CD4-positive, alpha-beta T cell treated with Interleukin-6 for 4 hours (primary cell): ENCODE data around the gene TGM2.

Experiments used
- DNase-seq: peaks from one replicate; pipeline ENCODE4 v3.0.0-alpha.2; 2020; ENCODE audit warnings: mixed read lengths

TGM2 gene

GRCh38 chr20:38173237-38174156 is 8.4 kb upstream of the TGM2 start:
- DNase-seq = no peak

- DNase-seq = no peak
These were observed 7.3 kb upstream of the TGM2 start for GRCh38 chr20:38172408-38172807.

GRCh38 chr20:38171675-38172043 is 6.6 kb upstream of the TGM2 start:
- DNase-seq = no peak

GRCh38 chr20:38170826-38171674 is 6.0 kb upstream of the TGM2 start:
- no peak for DNase-seq

- no peak for DNase-seq
These were observed 5.3 kb upstream of the TGM2 start for GRCh38 chr20:38170219-38170825.

- no peak for DNase-seq
These were observed 4.6 kb upstream of the TGM2 start for GRCh38 chr20:38169636-38170193.

- DNase-seq = no peak
These were observed 3.9 kb upstream of the TGM2 start for GRCh38 chr20:38168791-38169589.

GRCh38 chr20:38167851-38168760 is 3.0 kb upstream of the TGM2 start:
- no peak for DNase-seq

GRCh38 chr20:38167328-38167850 is 2.3 kb upstream of the TGM2 start:
- DNase-seq = no peak

- no peak for DNase-seq
These were observed 1.7 kb upstream of the TGM2 start for GRCh38 chr20:38166703-38167233.

GRCh38 chr20:38165966-38166702 is 1.1 kb upstream of the TGM2 start:
- no peak for DNase-seq

GRCh38 chr20:38164624-38165088 is 414 bp downstream of the TGM2 start:
- no peak for DNase-seq

- no peak for DNase-seq
These were observed 1.0 kb downstream of the TGM2 start for GRCh38 chr20:38164069-38164468.

GRCh38 chr20:38162878-38163875 is 1.9 kb downstream of the TGM2 start:
- DNase-seq = no peak

- DNase-seq = no peak
These were observed 2.9 kb downstream of the TGM2 start for GRCh38 chr20:38162149-38162548.

GRCh38 chr20:38161412-38161774 is 3.7 kb downstream of the TGM2 start:
- no peak for DNase-seq

GRCh38 chr20:38159957-38160756 is 4.9 kb downstream of the TGM2 start:
- no peak for DNase-seq

- no peak for DNase-seq
These were observed 5.5 kb downstream of the TGM2 start for GRCh38 chr20:38159566-38159956.
